Fibroblast of mammary gland (primary cell): Measurements from ENCODE around the gene TNS1.

Experiments used
- DNase-seq: peaks from one replicate; pipeline ENCODE4 v3.0.0-alpha.2; 2010; ENCODE audit warnings: low read depth
- H3K4me3 ChIP-seq: 2 replicates; pipeline ENCODE4 v1.5.1; 2011; ENCODE audit warnings: low read depth, mild to moderate bottlenecking, low read length, moderate library complexity; ENCODE audit not compliant: control insufficient read depth
- TF ChIP-seq, protein P1 (sequence below): conservative IDR thresholded peaks from 2 replicates; pipeline ENCODE4 v1.5.1; 2011; ENCODE audit warnings: low read depth, low read length, inconsistent platforms; ENCODE audit not compliant: control insufficient read depth, insufficient read depth

TNS1 gene

DNA sequence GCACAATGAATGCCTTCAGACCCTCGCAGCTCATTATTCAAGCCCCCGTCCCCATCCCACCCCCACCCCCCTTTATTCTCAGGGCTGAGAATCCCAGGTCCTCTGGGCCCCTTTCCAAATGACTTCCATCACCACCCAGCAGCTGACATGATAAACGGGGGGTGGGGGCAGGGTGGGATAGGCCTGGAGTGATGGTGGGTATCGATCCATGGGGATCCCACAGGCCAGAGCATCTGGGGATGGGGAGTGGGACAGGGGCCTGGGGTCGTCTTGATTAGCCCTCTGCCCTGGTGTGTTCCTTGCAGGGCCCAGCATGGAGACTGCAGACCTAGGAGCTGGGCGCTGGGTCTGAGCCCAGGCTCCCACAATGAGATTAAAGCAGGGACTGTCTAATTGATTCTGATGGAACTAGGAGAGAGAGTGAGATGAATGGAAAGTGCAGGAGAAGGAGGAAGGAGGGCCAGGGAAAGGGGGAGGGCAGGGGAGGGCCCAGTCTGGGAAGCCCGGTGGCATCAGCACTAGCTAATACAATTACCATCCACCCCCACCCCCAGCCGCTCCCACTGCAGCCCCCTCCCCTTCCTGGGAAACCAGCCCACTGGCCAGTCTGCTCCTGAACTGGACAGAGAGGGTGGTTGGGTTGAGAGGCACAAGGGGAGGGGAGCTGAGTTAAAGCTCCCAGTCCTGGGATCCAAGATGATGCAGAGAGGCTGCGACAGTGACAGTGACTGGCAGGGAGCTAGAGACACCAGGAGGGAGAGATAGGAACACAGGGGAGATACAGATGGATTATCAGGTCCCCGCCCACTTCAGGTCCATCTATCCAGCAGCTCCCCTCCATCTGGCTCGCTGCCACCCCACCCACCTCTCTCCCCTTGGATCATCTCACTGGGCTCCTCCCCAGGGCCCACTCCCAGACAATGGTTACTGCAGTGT, 13.1 kb upstream of the TNS1 start:
- no peak overlapping the region for H3K4me3 ChIP-seq
- no peak for DNase-seq
- TF ChIP-seq, protein P1, sequence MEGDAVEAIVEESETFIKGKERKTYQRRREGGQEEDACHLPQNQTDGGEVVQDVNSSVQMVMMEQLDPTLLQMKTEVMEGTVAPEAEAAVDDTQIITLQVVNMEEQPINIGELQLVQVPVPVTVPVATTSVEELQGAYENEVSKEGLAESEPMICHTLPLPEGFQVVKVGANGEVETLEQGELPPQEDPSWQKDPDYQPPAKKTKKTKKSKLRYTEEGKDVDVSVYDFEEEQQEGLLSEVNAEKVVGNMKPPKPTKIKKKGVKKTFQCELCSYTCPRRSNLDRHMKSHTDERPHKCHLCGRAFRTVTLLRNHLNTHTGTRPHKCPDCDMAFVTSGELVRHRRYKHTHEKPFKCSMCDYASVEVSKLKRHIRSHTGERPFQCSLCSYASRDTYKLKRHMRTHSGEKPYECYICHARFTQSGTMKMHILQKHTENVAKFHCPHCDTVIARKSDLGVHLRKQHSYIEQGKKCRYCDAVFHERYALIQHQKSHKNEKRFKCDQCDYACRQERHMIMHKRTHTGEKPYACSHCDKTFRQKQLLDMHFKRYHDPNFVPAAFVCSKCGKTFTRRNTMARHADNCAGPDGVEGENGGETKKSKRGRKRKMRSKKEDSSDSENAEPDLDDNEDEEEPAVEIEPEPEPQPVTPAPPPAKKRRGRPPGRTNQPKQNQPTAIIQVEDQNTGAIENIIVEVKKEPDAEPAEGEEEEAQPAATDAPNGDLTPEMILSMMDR, result no peak

DNA sequence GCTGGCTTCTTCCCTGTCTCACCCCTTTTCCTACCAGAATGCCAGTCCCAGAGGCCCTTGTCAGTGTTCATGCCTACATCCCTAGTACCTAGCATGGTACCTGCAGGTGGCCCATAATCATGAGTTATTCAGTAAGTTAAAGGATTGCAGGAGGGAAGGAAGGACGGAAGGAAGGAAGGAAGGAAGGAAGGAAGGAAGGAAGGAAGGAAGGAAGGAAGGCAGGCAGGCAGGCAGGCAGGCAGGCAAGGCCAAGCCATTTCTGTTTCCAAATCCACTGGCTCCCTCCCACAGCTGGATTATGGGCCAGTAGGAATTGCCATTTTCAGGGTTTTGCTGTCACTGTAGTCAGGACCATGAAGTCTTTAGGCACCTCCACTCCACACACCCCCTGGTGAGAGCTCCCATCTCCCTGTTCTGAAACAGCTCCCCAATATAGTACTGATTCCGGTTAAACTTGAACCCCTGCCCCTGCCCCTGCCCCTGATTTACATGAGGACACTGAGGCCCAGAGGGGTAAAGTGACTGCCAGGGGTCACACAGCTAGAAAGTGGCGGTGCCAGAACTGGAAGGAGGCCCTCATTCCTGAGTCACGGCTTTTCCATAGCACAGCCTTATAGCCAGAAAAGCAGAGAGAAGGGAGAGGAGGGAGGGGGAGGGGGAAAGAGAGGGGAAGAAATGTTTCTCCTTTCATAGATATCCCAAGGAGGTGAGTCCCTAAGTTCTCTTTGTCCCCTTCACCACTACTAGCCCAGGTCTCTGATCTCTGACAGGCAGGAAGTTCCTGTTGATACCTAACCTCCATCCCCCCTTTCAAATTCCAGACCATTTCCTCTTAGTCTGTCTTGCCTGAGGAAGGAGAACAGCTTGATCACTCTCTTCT, 12.2 kb upstream of the TNS1 start:
- TF ChIP-seq, protein P1, result no peak
- no peak for DNase-seq
- H3K4me3 ChIP-seq, result no peak overlapping the region

DNA sequence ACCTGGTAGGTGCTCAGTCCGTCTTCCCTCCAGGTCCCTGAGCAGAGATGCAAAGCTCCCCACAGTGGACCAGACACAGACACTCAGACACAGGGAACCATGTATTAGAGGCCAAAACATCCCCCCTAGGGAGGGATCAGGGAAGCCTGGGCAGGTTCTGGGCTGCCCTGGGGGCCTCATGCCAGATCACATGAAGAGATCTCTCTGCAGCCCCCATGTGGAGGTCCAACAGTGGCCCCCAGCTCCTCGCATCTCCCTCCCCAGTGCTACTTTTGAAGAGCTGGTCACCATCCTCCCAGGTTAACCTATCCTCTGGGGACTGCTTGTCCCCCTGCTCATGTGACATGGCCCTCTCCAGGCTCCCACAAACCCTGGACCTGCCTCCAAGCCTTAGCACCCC, 10.5 kb upstream of the TNS1 start:
- no peak for DNase-seq
- TF ChIP-seq, protein P1, result no peak
- H3K4me3 ChIP-seq, result no peak overlapping the region

DNA sequence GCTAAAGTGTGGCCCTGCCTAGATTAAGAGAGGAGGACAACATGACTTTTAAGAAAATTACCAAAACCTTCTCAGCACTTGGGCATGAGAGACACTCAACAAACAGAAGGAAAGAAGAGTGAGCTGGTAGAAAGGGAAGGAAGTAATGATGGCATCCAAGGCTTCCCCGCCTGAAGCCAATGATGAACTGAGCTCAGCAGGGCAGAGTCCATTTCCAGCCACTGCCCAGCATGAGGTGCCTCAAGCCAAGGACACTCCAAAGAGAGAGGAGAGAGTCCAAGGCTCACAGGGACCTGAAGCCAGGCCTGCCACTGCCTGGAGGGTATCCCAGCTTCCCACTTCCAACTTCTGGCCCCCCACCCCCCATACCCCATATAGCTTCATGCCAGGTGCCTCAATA, 9.5 kb upstream of the TNS1 start:
- TF ChIP-seq, protein P1, result no peak
- DNase-seq, result no peak
- H3K4me3 ChIP-seq, result no peak overlapping the region

DNA sequence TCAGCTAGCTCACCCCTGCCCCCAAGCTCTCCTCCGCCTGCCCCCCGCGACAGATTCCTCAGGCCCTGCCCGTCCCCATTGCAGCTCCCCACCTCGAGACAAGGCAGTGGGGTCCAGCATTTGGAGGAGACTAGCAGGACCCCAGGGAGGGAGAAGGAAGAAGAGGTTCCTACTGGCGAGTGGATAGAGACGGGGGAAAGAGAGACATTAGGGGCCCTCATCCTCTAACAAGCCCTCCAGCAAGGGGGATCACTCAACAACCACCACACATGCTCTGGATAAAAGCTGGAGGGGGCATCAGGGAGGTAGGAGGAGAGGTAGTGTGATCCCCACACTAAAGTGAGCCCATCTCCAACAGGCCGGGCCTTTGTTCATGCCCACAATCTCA, 8.9 kb upstream of the TNS1 start:
- DNase-seq, result no peak
- H3K4me3 ChIP-seq, result no peak overlapping the region
- TF ChIP-seq, protein P1, result no peak

DNA sequence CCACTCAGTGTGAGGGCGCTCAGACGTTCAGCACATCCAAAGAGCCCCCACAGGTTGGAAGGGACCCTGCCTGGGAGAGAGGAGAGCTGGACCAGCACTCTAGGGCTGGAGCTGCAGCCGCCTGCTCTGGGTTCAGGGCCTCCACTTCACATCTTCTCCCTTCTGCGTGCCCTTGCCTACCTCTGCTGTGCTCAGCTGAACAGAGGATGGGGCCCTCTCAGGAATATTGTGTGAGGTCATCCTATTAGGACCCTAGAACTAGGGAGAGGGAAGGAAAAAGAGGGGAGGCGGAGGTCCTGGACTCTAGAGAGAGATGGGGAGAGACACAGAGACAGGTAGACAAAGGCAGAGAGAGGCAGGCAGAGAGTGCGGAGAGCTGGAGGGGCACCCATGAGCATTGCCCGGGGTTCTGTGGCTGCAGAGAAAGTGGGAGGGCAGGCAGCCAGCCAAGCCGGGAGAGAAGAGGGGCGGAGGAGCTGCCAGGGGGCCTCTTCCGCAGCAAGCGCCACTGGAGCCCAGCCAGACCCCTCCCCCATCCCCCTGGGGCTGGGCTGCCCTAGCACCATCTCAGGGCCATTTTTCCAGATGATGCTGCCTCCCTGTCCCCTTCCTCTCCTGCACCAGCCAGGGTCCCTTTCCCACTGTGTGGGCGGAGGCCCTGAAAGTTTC, 8.3 kb upstream of the TNS1 start:
- TF ChIP-seq, protein P1, result no peak

More for the DNA sequence above, 8.3 kb upstream of the TNS1 start:
- DNase-seq, result no peak
- no peak overlapping the region for H3K4me3 ChIP-seq
